Gastrocnemius medialis (tissue), 4 donors: ENCODE results near the gene PRSS33. TPM values are rescaled to one million over a fixed set of nuclear protein-coding genes. Genes with fewer than 3 reads are reported as not detected.

Experiments used
- ATAC-seq, 2 donors: fragments of 150-250 bp; one replicate each; pipeline ENCODE4 v1.9.1; 2016
- DNase-seq, 2 donors: peaks; one replicate each; pipeline ENCODE4 v3.0.0-alpha.2; 2019
- H3K27ac ChIP-seq, 4 donors: fragments of 200-600 bp; sonication (generic); 1 replicate in 1 of 4; 2 replicates in 3 of 4; pipeline ENCODE4 v1.5.1; 2016 to 2018; ENCODE audit warnings: mild to moderate bottlenecking in 2 of 4, moderate library complexity in 1 of 4
- H3K27me3 ChIP-seq, 3 donors: fragments of 200-600 bp; sonication (generic) in 2 of 3; 1 replicate in 1 of 3; 2 replicates in 2 of 3; pipeline versions ENCODE4 v1.5.1 to v1.6.0; 2016 to 2019; ENCODE audit warnings: mild to moderate bottlenecking in 1 of 3, moderate library complexity in 1 of 3
- H3K36me3 ChIP-seq, 2 donors: fragments of 200-600 bp; sonication (generic) in 1 of 2; one replicate each; pipeline ENCODE4 v1.5.1; 2017 to 2018
- H3K4me1 ChIP-seq, 2 donors: fragments of 200-600 bp; sonication (generic) in 1 of 2; one replicate each; pipeline ENCODE4 v1.5.1; 2016 to 2017; ENCODE audit warnings: mild to moderate bottlenecking in 2 of 2
- H3K4me3 ChIP-seq, 4 donors: fragments of 200-600 bp; sonication (generic) in 3 of 4; 1 replicate in 1 of 4; 2 replicates in 3 of 4; pipeline ENCODE4 v1.5.1; 2016 to 2019; ENCODE audit warnings: mild to moderate bottlenecking in 2 of 4
- H3K9me3 ChIP-seq, 3 donors: fragments of 200-600 bp; sonication (generic) in 2 of 3; 1 replicate in 1 of 3; 2 replicates in 2 of 3; pipeline ENCODE4 v1.5.1; 2016 to 2019
- POLR2A ChIP-seq, 2 donors: fragments of 450-650 bp; IDR thresholded peaks; one replicate each; pipeline ENCODE4 v1.6.1; 2017; ENCODE audit warnings: antibody characterized with exemption in 2 of 2, mild to moderate bottlenecking in 2 of 2, moderate library complexity in 2 of 2
- in situ Hi-C, 4 donors: fragments of 200-750 bp; cut with MboI; loops; one replicate each; pipeline versions ENCODE4 v1.15.0 to v1.8.0; 2017; ENCODE audit warnings: low sequenced_read_pairs in 4 of 4
- intact Hi-C: fragments of 100-400 bp; cut with DNase I; formaldehyde crosslinking; loops from one replicate; pipeline ENCODE4 v1.15.1; 2023; ENCODE audit warnings: low total_unique reads
- total RNA-seq, 4 donors: library from RNA; depleted of rRNA; stranded (reverse); fragments of >200 nt; gene quantifications; one replicate each; pipeline versions ENCODE4 v1.1.0 to v1.2.3, GENCODE V29; 2016
- TF ChIP-seq, protein P1 (sequence below), 5 experiments: fragments of 450-650 bp in 3 of 5; fragments of 200-600 bp in 2 of 5; sonication (generic) in 2 of 5; IDR thresholded peaks in 4 of 5; conservative IDR thresholded peaks in 1 of 5; 1 replicate in 4 of 5; 2 replicates in 1 of 5; pipeline ENCODE4 v1.5.1; 2016 to 2019; ENCODE audit warnings: antibody characterized with exemption in 5 of 5, mild to moderate bottlenecking in 3 of 5, moderate library complexity in 3 of 5

The PRSS33 gene
- total RNA-seq, 4 donors from 2014 or later: not detected

DNA sequence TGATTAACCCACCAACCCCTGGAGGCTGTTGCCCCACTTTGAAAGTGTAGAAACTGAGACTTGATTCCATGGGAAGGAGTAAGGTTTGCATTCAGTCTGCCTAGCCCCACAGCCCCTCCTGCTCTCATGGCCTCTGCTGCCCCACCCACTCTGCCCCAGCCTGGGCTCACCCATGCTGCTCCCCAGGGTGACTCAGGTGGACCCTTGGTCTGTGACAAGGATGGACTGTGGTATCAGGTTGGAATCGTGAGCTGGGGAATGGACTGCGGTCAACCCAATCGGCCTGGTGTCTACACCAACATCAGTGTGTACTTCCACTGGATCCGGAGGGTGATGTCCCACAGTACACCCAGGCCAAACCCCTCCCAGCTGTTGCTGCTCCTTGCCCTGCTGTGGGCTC, 17.4 kb upstream of the PRSS33 start:
- Histone ChIP-seq H3K27ac (no peak overlapping the region), H3K4me1 (no peaks in the 10 kb centered on the region), H3K27me3 (peaks cover 0 to 13% (median 0%) of the 10 kb centered on the region in 3 donors), H3K9me3 (peaks cover 0 to 12% (median 6%) of the 10 kb centered on the region in 3 donors), H3K36me3 (no peaks in the 10 kb centered on the region), H3K4me3 (no peak overlapping the region)
- in situ Hi-C loops: no loop called here
- no peak for DNase-seq
- TF ChIP-seq, protein P1, sequence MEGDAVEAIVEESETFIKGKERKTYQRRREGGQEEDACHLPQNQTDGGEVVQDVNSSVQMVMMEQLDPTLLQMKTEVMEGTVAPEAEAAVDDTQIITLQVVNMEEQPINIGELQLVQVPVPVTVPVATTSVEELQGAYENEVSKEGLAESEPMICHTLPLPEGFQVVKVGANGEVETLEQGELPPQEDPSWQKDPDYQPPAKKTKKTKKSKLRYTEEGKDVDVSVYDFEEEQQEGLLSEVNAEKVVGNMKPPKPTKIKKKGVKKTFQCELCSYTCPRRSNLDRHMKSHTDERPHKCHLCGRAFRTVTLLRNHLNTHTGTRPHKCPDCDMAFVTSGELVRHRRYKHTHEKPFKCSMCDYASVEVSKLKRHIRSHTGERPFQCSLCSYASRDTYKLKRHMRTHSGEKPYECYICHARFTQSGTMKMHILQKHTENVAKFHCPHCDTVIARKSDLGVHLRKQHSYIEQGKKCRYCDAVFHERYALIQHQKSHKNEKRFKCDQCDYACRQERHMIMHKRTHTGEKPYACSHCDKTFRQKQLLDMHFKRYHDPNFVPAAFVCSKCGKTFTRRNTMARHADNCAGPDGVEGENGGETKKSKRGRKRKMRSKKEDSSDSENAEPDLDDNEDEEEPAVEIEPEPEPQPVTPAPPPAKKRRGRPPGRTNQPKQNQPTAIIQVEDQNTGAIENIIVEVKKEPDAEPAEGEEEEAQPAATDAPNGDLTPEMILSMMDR (IDR thresholded peaks at IDR 0.05 in 4 of 5, conservative IDR thresholded peaks at IDR 0.05 in 1 of 5): no peak
- no peak for TF ChIP-seq POLR2A (IDR thresholded peaks at IDR 0.05)
- ATAC-seq: no peak
- intact Hi-C loops: no loop called here

DNA sequence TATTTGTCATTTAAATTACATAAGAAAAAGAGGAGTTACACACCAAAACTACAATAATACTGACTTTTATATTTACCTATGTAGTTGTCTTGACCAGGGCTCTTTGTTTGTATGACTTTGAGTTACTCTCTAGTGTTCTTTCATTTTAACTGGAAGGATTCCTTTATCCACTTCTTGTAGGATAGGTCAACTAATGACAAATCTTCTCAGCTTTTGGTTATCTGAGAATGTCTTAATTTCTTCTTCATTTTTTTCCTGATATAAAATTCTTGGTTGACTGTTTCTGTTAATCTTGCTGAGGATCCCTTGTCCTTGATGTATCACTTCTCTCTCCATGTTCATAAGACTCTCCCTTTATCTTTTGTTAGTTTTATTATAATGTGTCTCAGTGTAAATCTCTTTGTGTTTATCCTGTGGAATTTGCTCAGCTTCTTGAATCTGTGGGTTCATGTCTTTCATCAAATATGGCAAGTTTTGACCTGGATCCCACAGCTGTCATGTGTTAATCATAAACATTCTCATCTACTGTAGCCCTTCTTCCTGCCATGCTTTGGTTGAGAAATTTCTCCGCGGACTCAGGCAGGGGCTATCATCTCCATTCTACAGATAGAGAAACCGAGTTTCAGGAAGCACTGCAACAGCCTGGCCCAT, 16.3 kb upstream of the PRSS33 start:
- no peak for ATAC-seq
- Histone ChIP-seq H3K27ac (no peak overlapping the region), H3K4me3 (no peak overlapping the region), H3K4me1 (no peaks in the 10 kb centered on the region), H3K27me3 (peaks cover 0 to 13% (median 0%) of the 10 kb centered on the region in 3 donors), H3K9me3 (peaks cover 0 to 12% (median 6%) of the 10 kb centered on the region in 3 donors), H3K36me3 (no peaks in the 10 kb centered on the region)
- DNase-seq: no peak
- no peak for TF ChIP-seq POLR2A (IDR thresholded peaks at IDR 0.05)
- TF ChIP-seq, protein P1 (IDR thresholded peaks at IDR 0.05 in 4 of 5, conservative IDR thresholded peaks at IDR 0.05 in 1 of 5): no peak
- in situ Hi-C loops: no loop called here
- intact Hi-C loops: no loop called here

GRCh38 chr16:2799859-2800226, 12.5 kb upstream of the PRSS33 start:
- no peak for ATAC-seq
- intact Hi-C loops: no loop called here
- Histone ChIP-seq H3K4me1 (no peaks in the 10 kb centered on the region), H3K36me3 (no peaks in the 10 kb centered on the region), H3K4me3 (no peak overlapping the region), H3K27ac (no peak overlapping the region), H3K9me3 (peaks cover 0 to 12% (median 6%) of the 10 kb centered on the region in 3 donors), H3K27me3 (peaks cover 0 to 15% (median 8%) of the 10 kb centered on the region in 3 donors)
- DNase-seq: no peak
- in situ Hi-C loops: no loop called here
- TF ChIP-seq, protein P1 (IDR thresholded peaks at IDR 0.05 in 4 of 5, conservative IDR thresholded peaks at IDR 0.05 in 1 of 5): no peak
- TF ChIP-seq POLR2A (IDR thresholded peaks at IDR 0.05): no peak

DNA sequence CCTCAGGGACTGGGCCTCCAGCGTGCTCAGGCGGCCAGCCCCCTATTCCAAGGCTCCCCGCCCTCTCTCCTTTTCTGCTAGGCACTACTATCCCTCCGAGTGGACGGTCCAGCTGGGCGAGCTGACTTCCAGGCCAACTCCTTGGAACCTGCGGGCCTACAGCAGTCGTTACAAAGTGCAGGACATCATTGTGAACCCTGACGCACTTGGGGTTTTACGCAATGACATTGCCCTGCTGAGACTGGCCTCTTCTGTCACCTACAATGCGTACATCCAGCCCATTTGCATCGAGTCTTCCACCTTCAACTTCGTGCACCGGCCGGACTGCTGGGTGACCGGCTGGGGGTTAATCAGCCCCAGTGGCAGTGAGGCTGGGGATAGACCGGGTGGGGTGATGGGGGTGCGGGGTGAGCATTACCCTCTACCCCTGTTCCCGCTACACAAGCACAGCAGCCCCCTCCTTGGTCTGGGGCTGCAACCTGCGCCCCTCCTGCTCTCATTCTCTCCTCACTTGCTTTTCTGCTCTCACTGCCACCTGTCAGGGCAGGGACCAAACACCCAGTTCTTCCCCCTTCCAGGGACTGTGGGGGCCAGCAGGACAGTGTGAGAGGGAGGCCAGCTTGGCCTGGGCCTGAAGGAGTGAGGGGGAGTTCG, 12.0 kb upstream of the PRSS33 start:
- peaks cover 0 to 12% (median 6%) of the 10 kb centered on the region in 3 donors for H3K9me3 ChIP-seq
- no peak overlapping the region for H3K4me3 ChIP-seq
- no peaks in the 10 kb centered on the region for H3K4me1 ChIP-seq
- intact Hi-C loops (no loop called here), in situ Hi-C loops (no loop called here)
- TF ChIP-seq, protein P1 (IDR thresholded peaks at IDR 0.05 in 4 of 5, conservative IDR thresholded peaks at IDR 0.05 in 1 of 5): no peak
- no peak for TF ChIP-seq POLR2A (IDR thresholded peaks at IDR 0.05)
- DNase-seq: no peak
- ATAC-seq: no peak
- H3K27me3 ChIP-seq: peaks cover 0 to 12% (median 12%) of the 10 kb centered on the region in 3 donors
- no peaks in the 10 kb centered on the region for H3K36me3 ChIP-seq
- no peak overlapping the region for H3K27ac ChIP-seq
